Adrenal gland (tissue), 12 donors: Measurements from ENCODE around the gene MMP19. TPM values are rescaled to one million over a fixed set of nuclear protein-coding genes. Genes with fewer than 3 reads are reported as not detected.

Experiments
- DNase-seq, 7 donors: peaks; one replicate each; pipeline ENCODE4 v3.0.0-alpha.2; 2019 to 2020
- H3K27ac ChIP-seq, 5 donors: fragments of 200-600 bp; sonication (generic) in 4 of 5; 1 replicate in 3 of 5; 2 replicates in 2 of 5; pipeline versions ENCODE4 v1.5.1 to v1.8.0; 2016 to 2020; ENCODE audit warnings: mild to moderate bottlenecking in 1 of 5
- H3K27me3 ChIP-seq: fragments of 200-600 bp; 2 replicates; pipeline ENCODE4 v1.8.0; 2021
- H3K36me3 ChIP-seq, 2 donors: fragments of 200-600 bp; replicated peaks in 1 of 2; 1 replicate in 1 of 2; 2 replicates in 1 of 2; pipeline versions ENCODE4 v1.5.1 to v1.8.0; 2018 to 2022
- H3K4me1 ChIP-seq, 2 donors: fragments of 200-600 bp; replicated peaks in 1 of 2; 1 replicate in 1 of 2; 2 replicates in 1 of 2; pipeline versions ENCODE4 v1.5.1 to v1.8.0; 2018 to 2021
- H3K4me3 ChIP-seq, 4 donors: fragments of 200-600 bp; sonication (generic) in 3 of 4; one replicate each; pipeline ENCODE4 v1.5.1; 2016 to 2018
- H3K9me3 ChIP-seq, 3 donors: fragments of 200-600 bp; sonication (generic) in 1 of 3; replicated peaks in 1 of 3; 1 replicate in 2 of 3; 2 replicates in 1 of 3; pipeline versions ENCODE4 v1.5.1 to v1.8.0; 2016 to 2021
- CTCF ChIP-seq, 6 experiments: fragments of 450-650 bp in 4 of 6; fragments of 200-600 bp in 2 of 6; sonication (generic) in 1 of 6; IDR thresholded peaks; 1 replicate in 5 of 6; 2 replicates in 1 of 6; pipeline versions ENCODE4 v1.5.1 to v1.8.0; 2016 to 2021; ENCODE audit warnings: antibody characterized with exemption in 6 of 6, mild to moderate bottlenecking in 2 of 6, moderate library complexity in 1 of 6
- POLR2A ChIP-seq, 2 donors: fragments of 450-650 bp; IDR thresholded peaks; one replicate each; pipeline ENCODE4 v1.6.1; 2017; ENCODE audit warnings: antibody characterized with exemption in 2 of 2, mild to moderate bottlenecking in 2 of 2, moderate library complexity in 1 of 2
- WGBS, 4 donors: extraction: QIAGEN DNeasy Blood & Tissue Kit in 2 of 4; methylation state at CpG; one replicate each; pipeline versions ENCODE4 v1.1.5 to v1.1.7; 2013 to 2017; 5-methylcytosine and 5-hydroxymethylcytosine counted together
- intact Hi-C, 2 donors: fragments of 100-400 bp; cut with DNase I; formaldehyde crosslinking; loops; one replicate each; pipeline versions ENCODE4 v1.14.1 to v1.15.0; 2022 to 2023
- polyA plus RNA-seq, 3 donors: library from polyadenylated mRNA; stranded (reverse); fragments of 200-250 nt in 2 of 3; fragments of 350-450 nt in 1 of 3; fragmentation: Illumina TruSeq in 1 of 3; extraction: RNeasy Lipid Tissue Mini Kit (QIAGEN cat#74804) in 1 of 3; gene quantifications; one replicate each; pipeline ENCODE4 v1.2.3, GENCODE V29; 2013 to 2014
- total RNA-seq, 9 donors: library from RNA; depleted of rRNA in 4 of 9; stranded (reverse); fragments of >200 nt in 4 of 9; fragments of 120-200 nt in 1 of 9; fragmentation: NEBNext Ultra II Directional in 1 of 9; extraction: Animal tissue kit (Norgen Biotek cat#: 25700) in 1 of 9; gene quantifications; one replicate each; pipeline versions ENCODE4 v1.1.0 to v1.2.4, GENCODE V29; 2013 to 2023
- donor health status: healthy with polysubstance abuse.
- donor health status: Bipolar disorder and iron deficiency.
- donor health status: DM: yes; HTN: yes; CAD: no.
- donor health status: DM: no; HTN: no; CAD: no.
- donor health status: DM: no; HTN: no; CAD: no.
- donor health status: DM: yes; HTN: yes; CAD: no.

MMP19 gene
- total and polyA plus RNA-seq, 12 donors, result 0.89 to 17.3 (median 7.7) TPM

- Histone ChIP-seq H3K27ac (no peak overlapping the region), H3K36me3 (peaks cover 0 to 15% of the 10 kb centered on the region in 2 donors), H3K4me3 (no peak overlapping the region), H3K9me3 (no peaks in the 10 kb centered on the region), H3K27me3 (no peaks in the 10 kb centered on the region), H3K4me1 (peaks cover 0 to 15% of the 10 kb centered on the region in 2 donors)
- 82 to 91% (median 84%) methylated on average over 5 of the region's 5 CpGs for WGBS, 4 donors
- DNase-seq, result no peak
- TF ChIP-seq POLR2A (IDR thresholded peaks at IDR 0.05) (no peak), CTCF (IDR thresholded peaks at IDR 0.05) (no peak)
- intact Hi-C loops, result loop anchor here in 1 of 2 donors (10.0 kb wide), 1 partner anchor 64 kb away; the partner anchor contains the start of gene GDF11
Measured at GRCh38 chr12:55809274-55809673, 33.5 kb downstream of the MMP19 start.

- H3K27ac ChIP-seq, result no peak overlapping the region
- H3K4me3 ChIP-seq, result no peak overlapping the region
- no peaks in the 10 kb centered on the region for H3K27me3 ChIP-seq
- DNase-seq, result no peak
- H3K9me3 ChIP-seq, result no peaks in the 10 kb centered on the region
- H3K4me1 ChIP-seq, result peaks cover 0 to 4% of the 10 kb centered on the region in 2 donors
- WGBS, 4 donors, result 94 to 95% (median 95%) methylated on average over 8 of the region's 8 CpGs
- TF ChIP-seq CTCF (IDR thresholded peaks at IDR 0.05) (no peak), POLR2A (IDR thresholded peaks at IDR 0.05) (no peak)
- H3K36me3 ChIP-seq, result peaks cover 0 to 15% of the 10 kb centered on the region in 2 donors
- intact Hi-C loops, result loop anchor here in 1 of 2 donors (10.0 kb wide), 1 partner anchor 62 kb away; the partner anchor contains the start of gene GDF11
Measured at GRCh38 chr12:55806982-55807381, 35.8 kb downstream of the MMP19 start.

- TF ChIP-seq CTCF (IDR thresholded peaks at IDR 0.05) (no peak), POLR2A (IDR thresholded peaks at IDR 0.05) (no peak)
- no peaks in the 10 kb centered on the region for H3K4me1 ChIP-seq
- no peak overlapping the region for H3K4me3 ChIP-seq
- H3K36me3 ChIP-seq, result peaks cover 0 to 75% of the 10 kb centered on the region in 2 donors
- 81 to 87% (median 83%) methylated on average over 4 of the region's 4 CpGs for WGBS, 4 donors
- intact Hi-C loops, result loop anchor here in 1 of 2 donors (5.0 kb wide), 1 partner anchor 55 kb away; the partner anchor contains the start of gene GDF11
- no peaks in the 10 kb centered on the region for H3K9me3 ChIP-seq
- no peaks in the 10 kb centered on the region for H3K27me3 ChIP-seq
- no peak overlapping the region for H3K27ac ChIP-seq
- DNase-seq, result no peak
Measured at GRCh38 chr12:55797550-55797949, 45.2 kb downstream of the MMP19 start.

- intact Hi-C loops, result loop anchor here in 1 of 2 donors (5.0 kb wide), 1 partner anchor 55 kb away; the partner anchor contains the start of gene GDF11
- TF ChIP-seq POLR2A (IDR thresholded peaks at IDR 0.05) (no peak), CTCF (IDR thresholded peaks at IDR 0.05) (peak in 5 of 6 experiments; percentile 31 to 57 (median 51))
- Histone ChIP-seq H3K27me3 (no peaks in the 10 kb centered on the region), H3K9me3 (no peaks in the 10 kb centered on the region), H3K4me3 (no peak overlapping the region), H3K36me3 (peaks cover 0 to 80% of the 10 kb centered on the region in 2 donors), H3K4me1 (no peaks in the 10 kb centered on the region), H3K27ac (no peak overlapping the region)
- WGBS, 4 donors, result 41 to 56% (median 45%) methylated on average over 5 of the region's 5 CpGs
- peak in 3 of 7 donors; percentile 35 to 42 (median 36) for DNase-seq
Measured at GRCh38 chr12:55797068-55797467, 45.7 kb downstream of the MMP19 start.
